ENCODE measurements around the gene ME3.

The ME3 gene

DNA sequence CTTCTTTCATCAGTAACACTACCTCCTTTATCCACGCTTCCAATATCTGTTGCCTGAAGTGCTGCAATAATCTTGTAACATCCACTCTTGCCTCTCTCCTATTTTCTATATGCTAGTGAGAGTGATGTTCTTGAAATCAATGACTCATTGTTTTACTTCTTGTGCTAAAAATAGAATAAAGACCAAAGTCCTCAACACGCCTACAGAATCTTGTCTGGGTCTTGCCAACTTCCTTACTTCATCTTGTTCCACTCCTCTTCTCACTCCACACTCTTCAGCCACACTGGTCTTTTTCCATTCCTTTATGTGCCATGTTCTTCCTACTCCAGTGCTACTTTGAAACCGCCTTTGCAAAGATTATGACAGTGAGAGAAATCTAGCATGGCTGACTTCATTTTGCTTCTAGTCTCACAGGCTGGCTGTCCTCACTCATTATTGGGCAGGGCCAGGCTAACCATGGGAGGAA, 161.3 kb downstream of the ME3 start:
- Histone ChIP-seq H3K4me1 (ENCODE audit: control insufficient read depth, low read depth, low read length) (peaks cover 11% of the 10 kb centered on the region), H3K23ac (ENCODE audit: low read length) (no peak overlapping the region), H2BK15ac (replicated peaks; ENCODE audit: low read depth) (no peak overlapping the region), H3K4me2 (ENCODE audit: low read length) (no peak overlapping the region), H3K36me3 (ENCODE audit: control insufficient read depth, insufficient read depth, low read length) (no peaks in the 10 kb centered on the region), H4K8ac (ENCODE audit: low read depth, low read length) (no peak overlapping the region), H3K27ac (ENCODE audit: low read depth, low read length) (no peak overlapping the region), H3K79me2 (ENCODE audit: control insufficient read depth, insufficient read depth, low read length) (no peaks in the 10 kb centered on the region), H3K79me1 (ENCODE audit: low read length) (no peaks in the 10 kb centered on the region), H2AK5ac (ENCODE audit: low read length) (no peak overlapping the region), H2BK5ac (ENCODE audit: low read length) (no peak overlapping the region), H3K4me3 (ENCODE audit: low read length) (no peak overlapping the region), H3K18ac (ENCODE audit: low read length) (no peak overlapping the region), H2BK120ac (ENCODE audit: low read depth, low read length) (no peak overlapping the region), H3K56ac (ENCODE audit: low read length) (no peak overlapping the region), H3K4ac (ENCODE audit: low read depth, low read length) (no peak overlapping the region), H3K9ac (ENCODE audit: low read length) (no peak overlapping the region), H4K5ac (ENCODE audit: low read length) (no peak overlapping the region), H3K27me3 (ENCODE audit: insufficient read depth, low read length, poor library complexity) (no peaks in the 10 kb centered on the region)
- no CpG with 5 or more reads among the region's 3 CpGs for WGBS (ENCODE audit: extremely low coverage, insufficient coverage, low lambda C conversion rate)
- DNase-seq: no peak

DNA sequence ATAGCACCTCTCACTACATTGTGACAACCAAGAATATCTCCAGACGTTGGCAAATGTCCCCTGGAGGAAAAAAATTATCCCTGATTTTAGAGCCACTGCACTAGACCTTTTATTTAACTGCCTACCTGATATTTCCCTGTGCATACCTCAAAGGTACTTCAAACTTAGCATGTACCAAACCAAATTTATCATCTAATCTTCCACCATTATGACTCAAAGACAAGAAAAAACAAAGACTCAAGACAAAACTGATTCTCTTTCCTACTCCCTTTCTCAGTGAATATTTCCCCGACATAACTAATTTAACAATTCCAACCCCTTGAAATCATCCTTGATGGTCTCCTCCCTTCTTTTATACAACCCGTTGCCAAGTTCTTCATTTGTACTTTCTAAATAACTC, 161.7 kb downstream of the ME3 start:
- Histone ChIP-seq H3K36me3 (ENCODE audit: control insufficient read depth, insufficient read depth, low read length) (no peaks in the 10 kb centered on the region), H3K4me3 (ENCODE audit: low read length) (no peak overlapping the region), H3K27ac (ENCODE audit: low read depth, low read length) (no peak overlapping the region), H3K27me3 (ENCODE audit: insufficient read depth, low read length, poor library complexity) (no peaks in the 10 kb centered on the region), H3K4me2 (ENCODE audit: low read length) (no peak overlapping the region), H4K8ac (ENCODE audit: low read depth, low read length) (no peak overlapping the region), H3K4ac (ENCODE audit: low read depth, low read length) (no peak overlapping the region), H3K4me1 (ENCODE audit: control insufficient read depth, low read depth, low read length) (peaks cover 11% of the 10 kb centered on the region), H3K23ac (ENCODE audit: low read length) (no peak overlapping the region), H3K79me1 (ENCODE audit: low read length) (no peaks in the 10 kb centered on the region), H3K9ac (ENCODE audit: low read length) (no peak overlapping the region), H4K5ac (ENCODE audit: low read length) (no peak overlapping the region), H2BK120ac (ENCODE audit: low read depth, low read length) (no peak overlapping the region), H2AK5ac (ENCODE audit: low read length) (no peak overlapping the region), H2BK15ac (replicated peaks; ENCODE audit: low read depth) (no peak overlapping the region), H3K79me2 (ENCODE audit: control insufficient read depth, insufficient read depth, low read length) (no peaks in the 10 kb centered on the region), H3K18ac (ENCODE audit: low read length) (no peak overlapping the region), H2BK5ac (ENCODE audit: low read length) (no peak overlapping the region), H3K56ac (ENCODE audit: low read length) (no peak overlapping the region)
- WGBS (ENCODE audit: extremely low coverage, insufficient coverage, low lambda C conversion rate): 100% methylated on average over 2 of the region's 3 CpGs
- no peak for DNase-seq

DNA sequence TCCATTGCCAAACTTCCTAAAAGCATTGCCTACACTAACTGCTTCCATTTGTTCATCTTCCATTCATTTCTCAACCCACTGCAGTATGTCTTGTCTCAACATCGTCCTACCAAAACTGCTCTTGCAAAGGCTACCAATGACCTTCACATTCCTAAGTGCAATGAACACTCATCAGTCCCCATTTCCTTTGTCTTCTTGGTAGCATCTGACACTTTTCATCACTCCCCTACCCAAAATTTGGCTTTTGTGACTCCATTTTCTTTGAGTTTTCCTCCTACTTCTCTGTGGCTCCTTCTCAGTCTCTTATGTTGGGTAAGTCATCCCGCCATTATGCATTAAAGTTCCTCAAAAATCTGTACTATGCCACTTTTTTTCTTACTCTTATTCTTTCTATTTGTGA, 162.3 kb downstream of the ME3 start:
- Histone ChIP-seq H3K4me2 (ENCODE audit: low read length) (no peak overlapping the region), H2BK15ac (replicated peaks; ENCODE audit: low read depth) (no peak overlapping the region), H3K9ac (ENCODE audit: low read length) (no peak overlapping the region), H2BK5ac (ENCODE audit: low read length) (no peak overlapping the region), H3K79me2 (ENCODE audit: control insufficient read depth, insufficient read depth, low read length) (no peaks in the 10 kb centered on the region), H4K5ac (ENCODE audit: low read length) (no peak overlapping the region), H3K18ac (ENCODE audit: low read length) (no peak overlapping the region), H3K56ac (ENCODE audit: low read length) (no peak overlapping the region), H2AK5ac (ENCODE audit: low read length) (no peak overlapping the region), H4K8ac (ENCODE audit: low read depth, low read length) (no peak overlapping the region), H3K4me1 (ENCODE audit: control insufficient read depth, low read depth, low read length) (peaks cover 8% of the 10 kb centered on the region), H2BK120ac (ENCODE audit: low read depth, low read length) (no peak overlapping the region), H3K27me3 (ENCODE audit: insufficient read depth, low read length, poor library complexity) (no peaks in the 10 kb centered on the region), H3K4ac (ENCODE audit: low read depth, low read length) (no peak overlapping the region), H3K27ac (ENCODE audit: low read depth, low read length) (no peak overlapping the region), H3K23ac (ENCODE audit: low read length) (no peak overlapping the region), H3K4me3 (ENCODE audit: low read length) (no peak overlapping the region), H3K79me1 (ENCODE audit: low read length) (no peaks in the 10 kb centered on the region), H3K36me3 (ENCODE audit: control insufficient read depth, insufficient read depth, low read length) (no peaks in the 10 kb centered on the region)
- no peak for DNase-seq
- WGBS (ENCODE audit: extremely low coverage, insufficient coverage, low lambda C conversion rate): no CpG with 5 or more reads among the region's 2 CpGs

DNA sequence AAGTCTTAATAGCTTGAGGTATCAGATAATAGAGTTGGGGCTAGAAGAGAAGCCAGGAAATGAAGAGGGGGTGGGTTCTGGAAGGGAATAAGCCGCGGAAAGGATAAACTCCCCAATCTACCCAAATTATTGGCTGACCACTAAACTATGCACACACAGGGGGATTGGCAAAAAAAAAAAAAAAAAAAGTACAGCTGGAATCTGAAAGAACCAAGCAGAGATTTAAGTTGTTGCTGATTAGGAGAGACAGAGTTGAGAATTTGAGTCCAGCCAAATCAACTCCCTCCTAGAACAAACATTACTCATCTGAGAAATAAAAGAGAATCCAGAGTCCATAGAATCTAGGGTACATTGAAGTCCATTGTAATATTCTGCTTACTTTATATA, 162.8 kb downstream of the ME3 start:
- DNase-seq: no peak
- no peak overlapping the region for H3K56ac ChIP-seq (ENCODE audit: low read length)
- WGBS (ENCODE audit: extremely low coverage, insufficient coverage, low lambda C conversion rate): no CpG with 5 or more reads among the region's 2 CpGs

DNA sequence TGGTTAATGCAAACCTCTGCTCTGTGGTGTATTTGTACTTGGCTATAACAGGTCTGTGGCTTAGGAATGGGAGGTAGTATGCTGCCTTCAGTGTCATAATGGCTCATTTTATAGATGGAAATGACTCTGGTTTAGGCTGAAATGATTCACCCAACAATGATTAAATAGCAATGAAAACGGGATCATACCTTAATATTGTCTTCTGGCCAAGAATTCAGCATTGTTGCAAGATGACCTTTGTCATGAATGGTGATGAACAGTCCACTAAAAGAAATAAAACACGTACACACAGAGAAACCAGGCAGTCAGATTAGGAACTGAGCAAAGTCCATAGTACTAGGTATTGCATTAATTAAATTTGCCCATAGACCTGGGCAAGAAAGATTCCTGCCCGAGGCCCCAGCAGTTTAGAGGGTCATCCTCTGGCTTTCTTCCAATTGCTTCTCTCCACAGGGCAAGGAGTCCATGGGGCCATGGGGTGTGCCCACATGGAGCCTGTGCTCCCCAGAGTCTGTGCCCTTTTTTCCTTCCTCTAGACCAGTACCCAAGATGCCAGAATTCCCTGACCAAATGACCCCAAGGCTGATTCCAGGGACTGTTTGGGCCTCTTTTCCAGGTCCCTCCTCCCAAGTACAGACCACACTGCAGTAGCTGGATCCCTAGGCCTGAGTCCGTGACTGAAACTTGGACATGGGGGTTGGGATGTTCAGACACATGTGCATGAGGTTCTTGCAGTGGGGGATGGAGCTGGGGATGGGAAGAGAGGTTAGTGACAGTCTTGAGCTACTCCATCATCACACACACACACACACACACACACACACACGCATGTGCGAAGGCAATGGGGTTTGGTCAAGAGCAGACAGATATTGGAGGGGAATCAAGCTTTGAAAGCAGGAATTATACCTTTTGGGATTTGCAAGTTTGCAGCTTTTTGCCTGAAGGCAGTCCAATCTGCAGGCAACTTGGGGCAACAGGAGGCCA, 163.5 kb downstream of the ME3 start:
- no peak overlapping the region for H4K5ac ChIP-seq (ENCODE audit: low read length)
- H2BK15ac ChIP-seq (replicated peaks; ENCODE audit: low read depth): no peak overlapping the region
- no peak overlapping the region for H3K56ac ChIP-seq (ENCODE audit: low read length)
- no peak overlapping the region for H2BK120ac ChIP-seq (ENCODE audit: low read depth, low read length)
- no peaks in the 10 kb centered on the region for H3K27me3 ChIP-seq (ENCODE audit: insufficient read depth, low read length, poor library complexity)
- H4K8ac ChIP-seq (ENCODE audit: low read depth, low read length): no peak overlapping the region
- no peak overlapping the region for H3K23ac ChIP-seq (ENCODE audit: low read length)
- no peak overlapping the region for H2AK5ac ChIP-seq (ENCODE audit: low read length)
- H3K4ac ChIP-seq (ENCODE audit: low read depth, low read length): no peak overlapping the region
- no peak overlapping the region for H3K9ac ChIP-seq (ENCODE audit: low read length)
- H3K4me2 ChIP-seq (ENCODE audit: low read length): no peak overlapping the region
- H3K27ac ChIP-seq (ENCODE audit: low read depth, low read length): no peak overlapping the region
- no peak overlapping the region for H2BK5ac ChIP-seq (ENCODE audit: low read length)
- no peak for DNase-seq
- WGBS (ENCODE audit: extremely low coverage, insufficient coverage, low lambda C conversion rate): no CpG with 5 or more reads among the region's 6 CpGs
- H3K79me1 ChIP-seq (ENCODE audit: low read length): no peaks in the 10 kb centered on the region
- no peak overlapping the region for H3K18ac ChIP-seq (ENCODE audit: low read length)
- no peak overlapping the region for H3K4me3 ChIP-seq (ENCODE audit: low read length)
- H3K4me1 ChIP-seq (ENCODE audit: control insufficient read depth, low read depth, low read length): peaks cover 4% of the 10 kb centered on the region
- H3K79me2 ChIP-seq (ENCODE audit: control insufficient read depth, insufficient read depth, low read length): no peaks in the 10 kb centered on the region
- H3K36me3 ChIP-seq (ENCODE audit: control insufficient read depth, insufficient read depth, low read length): no peaks in the 10 kb centered on the region

More for the DNA sequence above, 162.8 kb downstream of the ME3 start:
- Histone ChIP-seq H2AK5ac (ENCODE audit: low read length) (no peak overlapping the region), H2BK5ac (ENCODE audit: low read length) (no peak overlapping the region), H3K4ac (ENCODE audit: low read depth, low read length) (no peak overlapping the region), H3K23ac (ENCODE audit: low read length) (no peak overlapping the region), H3K27me3 (ENCODE audit: insufficient read depth, low read length, poor library complexity) (no peaks in the 10 kb centered on the region), H3K79me2 (ENCODE audit: control insufficient read depth, insufficient read depth, low read length) (no peaks in the 10 kb centered on the region), H3K4me3 (ENCODE audit: low read length) (no peak overlapping the region), H3K36me3 (ENCODE audit: control insufficient read depth, insufficient read depth, low read length) (no peaks in the 10 kb centered on the region), H3K4me2 (ENCODE audit: low read length) (no peak overlapping the region), H4K8ac (ENCODE audit: low read depth, low read length) (no peak overlapping the region), H3K27ac (ENCODE audit: low read depth, low read length) (no peak overlapping the region), H3K79me1 (ENCODE audit: low read length) (no peaks in the 10 kb centered on the region), H3K9ac (ENCODE audit: low read length) (no peak overlapping the region), H3K4me1 (ENCODE audit: control insufficient read depth, low read depth, low read length) (peaks cover 8% of the 10 kb centered on the region), H2BK120ac (ENCODE audit: low read depth, low read length) (no peak overlapping the region), H4K5ac (ENCODE audit: low read length) (no peak overlapping the region), H2BK15ac (replicated peaks; ENCODE audit: low read depth) (no peak overlapping the region), H3K18ac (ENCODE audit: low read length) (no peak overlapping the region)

Data from mesendoderm (in vitro differentiated cells).